Left ventricle myocardium inferior (tissue), 1 donor: ENCODE results near the gene GCNA. TPM values are rescaled to one million over a fixed set of nuclear protein-coding genes. Genes with fewer than 3 reads are reported as not detected.
A peak's percentile ranks its signal among the peaks of the same experiment; 100 is the strongest.
"Not testable (repeated sequence)": the region's sequence is repeated elsewhere in the genome, so short reads cannot be mapped to it uniquely, and the experiment has no call there.

Source experiments
- DNase-seq: peaks from one replicate; pipeline ENCODE4 v3.0.0-alpha.2; 2020
- H3K27ac ChIP-seq: fragments of 200-600 bp; replicated peaks from 2 replicates; pipeline ENCODE4 v1.8.0; 2021
- H3K27me3 ChIP-seq: fragments of 200-600 bp; 2 replicates; pipeline ENCODE4 v1.8.0; 2021; ENCODE audit warnings: low read depth
- H3K36me3 ChIP-seq: fragments of 200-600 bp; 2 replicates; pipeline ENCODE4 v1.8.0; 2021
- H3K4me1 ChIP-seq: fragments of 200-600 bp; 2 replicates; pipeline ENCODE4 v1.8.0; 2021
- H3K4me3 ChIP-seq: fragments of 200-600 bp; 2 replicates; pipeline ENCODE4 v1.8.0; 2021; ENCODE audit warnings: mild to moderate bottlenecking, moderate library complexity
- H3K9me3 ChIP-seq: fragments of 200-600 bp; replicated peaks from 2 replicates; pipeline ENCODE4 v1.8.0; 2021
- CTCF ChIP-seq: fragments of 200-600 bp; IDR thresholded peaks from 2 replicates; pipeline ENCODE4 v1.8.0; 2021; ENCODE audit warnings: antibody characterized with exemption, mild to moderate bottlenecking, borderline replicate concordance
- intact Hi-C: fragments of 100-400 bp; cut with micrococcal nuclease; formaldehyde crosslinking; loops from one replicate; pipeline ENCODE4 v1.11.0; 2022
- total RNA-seq: library from RNA; stranded (reverse); fragmentation: NEBNext Ultra II Directional; extraction: Animal tissue kit (Norgen Biotek cat#: 25700); gene quantifications from one replicate; pipeline ENCODE4 v1.2.1, GENCODE V29; 2021
- donor health status: DM: no; HTN: yes; CAD: no; lungs with severe emphysema.

GCNA gene
- total RNA-seq, 1 donor from 2014 or later = 1.4 TPM

- no peak overlapping the region for H3K27ac ChIP-seq
- H3K4me3 ChIP-seq = no peak overlapping the region
- TF ChIP-seq CTCF = no peak
- peaks cover 100% of the 10 kb centered on the region for H3K36me3 ChIP-seq
- H3K27me3 ChIP-seq = no peaks in the 10 kb centered on the region
- intact Hi-C loops = no loop called here
- H3K4me1 ChIP-seq = peaks cover 7% of the 10 kb centered on the region
- no peak for DNase-seq
- no peaks in the 10 kb centered on the region for H3K9me3 ChIP-seq
These were observed 14.3 kb upstream of the GCNA start for GRCh38 chrX:71563921-71564320.

GRCh38 chrX:71565474-71566041 is 12.7 kb upstream of the GCNA start:
- H3K9me3 ChIP-seq = no peaks in the 10 kb centered on the region
- no peak overlapping the region for H3K4me3 ChIP-seq
- peaks cover 97% of the 10 kb centered on the region for H3K36me3 ChIP-seq
- intact Hi-C loops = no loop called here
- H3K27me3 ChIP-seq = no peaks in the 10 kb centered on the region
- peak overlapping the region; percentile 36 for H3K27ac ChIP-seq
- DNase-seq = no peak
- H3K4me1 ChIP-seq = peaks cover 7% of the 10 kb centered on the region
- no peak for TF ChIP-seq CTCF

- H3K27ac ChIP-seq, H3K4me3 ChIP-seq, H3K9me3 ChIP-seq, DNase-seq, intact Hi-C loops, H3K27me3 ChIP-seq: not testable (repeated sequence)
- Histone ChIP-seq H3K4me1 (peaks cover 11% of the 10 kb centered on the region), H3K36me3 (peaks cover 87% of the 10 kb centered on the region)
These were observed 6.8 kb upstream of the GCNA start for GRCh38 chrX:71571390-71571789.

DNA sequence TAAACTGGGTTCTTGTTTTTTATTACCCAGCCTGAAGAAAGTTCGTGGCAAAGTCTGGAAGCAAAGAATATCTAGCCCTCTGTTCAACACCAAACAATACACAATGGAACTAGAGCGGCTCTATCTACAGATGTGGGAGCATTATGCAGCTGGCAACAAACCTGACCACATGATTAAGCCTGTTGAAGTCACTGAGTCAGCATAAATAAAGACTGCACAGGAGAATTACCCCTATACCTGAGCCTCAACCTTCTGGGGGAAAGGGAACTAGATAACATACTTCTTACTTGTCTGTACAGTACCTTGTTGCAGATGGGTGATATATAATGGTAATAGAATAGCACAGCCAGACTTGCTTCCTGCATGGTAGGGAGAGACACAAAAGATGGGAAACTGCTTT is 4.6 kb upstream of the GCNA start:
- no peak for TF ChIP-seq CTCF
- intact Hi-C loops = no loop called here
- no peak overlapping the region for H3K27ac ChIP-seq
- DNase-seq = no peak
- no peaks in the 10 kb centered on the region for H3K9me3 ChIP-seq
- peaks cover 11% of the 10 kb centered on the region for H3K4me1 ChIP-seq
- H3K36me3 ChIP-seq = peaks cover 71% of the 10 kb centered on the region
- no peaks in the 10 kb centered on the region for H3K27me3 ChIP-seq
- H3K4me3 ChIP-seq = no peak overlapping the region

GRCh38 chrX:71577682-71578081 is 555 bp upstream of the GCNA start:
- intact Hi-C loops = no loop called here
- Histone ChIP-seq H3K27me3 (no peaks in the 10 kb centered on the region), H3K27ac (peak overlapping the region; percentile 30), H3K36me3 (peaks cover 33% of the 10 kb centered on the region), H3K4me1 (no peaks in the 10 kb centered on the region), H3K4me3 (no peak overlapping the region), H3K9me3 (no peaks in the 10 kb centered on the region)
- TF ChIP-seq CTCF = no peak
- peak; percentile 16 for DNase-seq

GRCh38 chrX:71579136-71579989 is 1.1 kb downstream of the GCNA start:
- DNase-seq = no peak
- no peak for TF ChIP-seq CTCF
- no peaks in the 10 kb centered on the region for H3K9me3 ChIP-seq
- H3K4me3 ChIP-seq = no peak overlapping the region
- H3K36me3 ChIP-seq = peaks cover 20% of the 10 kb centered on the region
- no peaks in the 10 kb centered on the region for H3K27me3 ChIP-seq
- intact Hi-C loops = no loop called here
- H3K27ac ChIP-seq = no peak overlapping the region
- no peaks in the 10 kb centered on the region for H3K4me1 ChIP-seq
